ENCODE data around the gene ABCC5.

ABCC5 gene

DNA sequence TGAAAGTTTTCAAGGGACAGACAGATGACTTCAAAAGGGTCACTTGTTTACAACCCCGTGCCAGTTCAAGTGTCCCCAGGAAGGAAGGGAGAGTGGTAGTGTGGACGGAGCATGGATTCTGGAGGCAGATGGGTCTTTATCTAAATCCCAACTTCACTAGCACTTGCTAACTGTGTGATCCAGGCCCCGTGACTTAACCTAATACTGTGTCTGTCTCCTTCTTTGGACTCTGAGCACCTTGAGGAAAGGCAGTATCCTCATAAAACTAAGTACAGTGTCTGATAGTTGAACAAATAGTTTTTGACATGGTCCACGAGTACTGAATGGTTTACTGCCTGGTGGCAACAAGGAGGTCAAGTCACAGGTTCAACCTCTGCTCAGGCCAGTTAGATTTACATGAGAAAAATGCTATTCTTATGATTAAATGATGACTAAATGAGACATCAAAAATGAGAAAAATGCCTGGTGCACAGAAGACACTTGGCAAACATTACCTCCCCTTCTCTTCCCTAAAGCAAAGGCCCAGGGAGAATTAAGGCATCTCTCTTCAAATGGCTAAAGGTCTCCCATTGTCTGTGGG, 48.9 kb downstream of the ABCC5 start:
- TF ChIP-seq, protein P1, sequence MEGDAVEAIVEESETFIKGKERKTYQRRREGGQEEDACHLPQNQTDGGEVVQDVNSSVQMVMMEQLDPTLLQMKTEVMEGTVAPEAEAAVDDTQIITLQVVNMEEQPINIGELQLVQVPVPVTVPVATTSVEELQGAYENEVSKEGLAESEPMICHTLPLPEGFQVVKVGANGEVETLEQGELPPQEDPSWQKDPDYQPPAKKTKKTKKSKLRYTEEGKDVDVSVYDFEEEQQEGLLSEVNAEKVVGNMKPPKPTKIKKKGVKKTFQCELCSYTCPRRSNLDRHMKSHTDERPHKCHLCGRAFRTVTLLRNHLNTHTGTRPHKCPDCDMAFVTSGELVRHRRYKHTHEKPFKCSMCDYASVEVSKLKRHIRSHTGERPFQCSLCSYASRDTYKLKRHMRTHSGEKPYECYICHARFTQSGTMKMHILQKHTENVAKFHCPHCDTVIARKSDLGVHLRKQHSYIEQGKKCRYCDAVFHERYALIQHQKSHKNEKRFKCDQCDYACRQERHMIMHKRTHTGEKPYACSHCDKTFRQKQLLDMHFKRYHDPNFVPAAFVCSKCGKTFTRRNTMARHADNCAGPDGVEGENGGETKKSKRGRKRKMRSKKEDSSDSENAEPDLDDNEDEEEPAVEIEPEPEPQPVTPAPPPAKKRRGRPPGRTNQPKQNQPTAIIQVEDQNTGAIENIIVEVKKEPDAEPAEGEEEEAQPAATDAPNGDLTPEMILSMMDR (IDR thresholded peaks at IDR 0.05; ENCODE audit: low read depth, low read length, poor library complexity, severe bottlenecking): no peak
- no peak for TF ChIP-seq EZH2phosphoT487 (IDR thresholded peaks at IDR 0.05; ENCODE audit: borderline replicate concordance, low read length)
- H3K4me3 ChIP-seq (ENCODE audit: low read length): no peak overlapping the region
- no peak overlapping the region for H3K4me2 ChIP-seq (ENCODE audit: low read length)
- H3K9me2 ChIP-seq (replicated peaks; ENCODE audit: control insufficient read depth, low read length): no peaks in the 10 kb centered on the region
- no peaks in the 10 kb centered on the region for H3K36me3 ChIP-seq (ENCODE audit: control insufficient read depth, low read length)
- H3F3A ChIP-seq (ENCODE audit: control insufficient read depth, insufficient read depth): no peaks in the 10 kb centered on the region
- H3K27me3 ChIP-seq (ENCODE audit: control insufficient read depth, low read length): no peaks in the 10 kb centered on the region
- no peak overlapping the region for H3K27ac ChIP-seq (ENCODE audit: low read depth, low read length)
- H3K9me3 ChIP-seq (ENCODE audit: control insufficient read depth, insufficient read depth, low read length): no peaks in the 10 kb centered on the region
- no peaks in the 10 kb centered on the region for H3K79me2 ChIP-seq (ENCODE audit: control insufficient read depth, low read length)
- H3K4me1 ChIP-seq (ENCODE audit: control insufficient read depth, low read length): no peaks in the 10 kb centered on the region
- H4K20me1 ChIP-seq (ENCODE audit: control insufficient read depth, insufficient read depth, low read depth, low read length): no peaks in the 10 kb centered on the region

DNA sequence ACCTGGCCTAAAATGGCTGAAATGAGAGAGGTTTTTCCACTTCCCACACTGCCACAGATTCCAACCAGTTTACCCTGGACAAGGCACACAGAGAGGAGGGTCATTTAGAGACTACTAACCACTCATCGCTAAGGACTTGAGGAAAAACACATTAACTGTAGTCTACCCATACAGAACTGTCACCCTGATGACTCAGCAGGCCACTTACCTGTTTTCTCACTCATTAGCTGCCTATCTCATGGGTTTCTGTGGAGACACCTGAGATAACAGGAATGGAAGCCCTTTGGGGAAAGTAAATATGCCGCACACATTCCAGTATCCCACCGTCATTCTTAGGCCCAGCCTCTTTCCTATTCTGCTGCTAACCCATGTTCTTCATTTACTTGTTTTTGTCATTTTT, 50.0 kb downstream of the ABCC5 start:
- TF ChIP-seq, protein P1 (IDR thresholded peaks at IDR 0.05; ENCODE audit: low read depth, low read length, poor library complexity, severe bottlenecking): no peak
- TF ChIP-seq EZH2phosphoT487 (IDR thresholded peaks at IDR 0.05; ENCODE audit: borderline replicate concordance, low read length): no peak
- Histone ChIP-seq H3K36me3 (ENCODE audit: control insufficient read depth, low read length) (no peaks in the 10 kb centered on the region), H4K20me1 (ENCODE audit: control insufficient read depth, insufficient read depth, low read depth, low read length) (no peaks in the 10 kb centered on the region), H3K9me2 (replicated peaks; ENCODE audit: control insufficient read depth, low read length) (no peaks in the 10 kb centered on the region), H3K27me3 (ENCODE audit: control insufficient read depth, low read length) (no peaks in the 10 kb centered on the region), H3K4me2 (ENCODE audit: low read length) (no peak overlapping the region), H3K4me1 (ENCODE audit: control insufficient read depth, low read length) (no peaks in the 10 kb centered on the region), H3F3A (ENCODE audit: control insufficient read depth, insufficient read depth) (no peaks in the 10 kb centered on the region), H3K9me3 (ENCODE audit: control insufficient read depth, insufficient read depth, low read length) (no peaks in the 10 kb centered on the region), H3K79me2 (ENCODE audit: control insufficient read depth, low read length) (no peaks in the 10 kb centered on the region), H3K4me3 (ENCODE audit: low read length) (no peak overlapping the region), H3K27ac (ENCODE audit: low read depth, low read length) (no peak overlapping the region)

DNA sequence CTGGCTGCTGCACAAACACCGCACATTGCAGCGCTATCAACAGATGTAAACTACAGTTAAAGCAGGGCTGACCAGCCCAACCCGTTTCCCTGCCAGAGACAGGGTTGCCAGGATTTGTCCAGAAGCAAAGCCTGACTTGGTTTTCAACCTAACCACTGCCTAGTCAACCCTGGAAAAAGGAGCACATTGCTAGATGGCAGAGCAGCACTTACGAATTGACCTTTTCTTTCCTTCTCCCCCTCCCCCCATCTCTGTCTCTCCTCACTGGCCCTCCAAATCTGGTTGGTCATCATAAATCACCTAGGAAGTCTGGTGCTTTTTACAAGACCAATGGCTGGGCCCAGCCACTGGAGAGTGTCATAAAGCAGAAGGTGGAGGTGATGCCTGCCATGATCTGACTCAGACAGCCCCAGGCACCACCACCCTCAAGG, 51.3 kb downstream of the ABCC5 start:
- Histone ChIP-seq H4K20me1 (ENCODE audit: control insufficient read depth, insufficient read depth, low read depth, low read length) (no peaks in the 10 kb centered on the region), H3F3A (ENCODE audit: control insufficient read depth, insufficient read depth) (no peaks in the 10 kb centered on the region), H3K79me2 (ENCODE audit: control insufficient read depth, low read length) (no peaks in the 10 kb centered on the region), H3K9me2 (replicated peaks; ENCODE audit: control insufficient read depth, low read length) (no peaks in the 10 kb centered on the region), H3K9me3 (ENCODE audit: control insufficient read depth, insufficient read depth, low read length) (no peaks in the 10 kb centered on the region), H3K36me3 (ENCODE audit: control insufficient read depth, low read length) (no peaks in the 10 kb centered on the region), H3K4me2 (ENCODE audit: low read length) (no peak overlapping the region), H3K4me1 (ENCODE audit: control insufficient read depth, low read length) (no peaks in the 10 kb centered on the region), H3K27ac (ENCODE audit: low read depth, low read length) (no peak overlapping the region), H3K27me3 (ENCODE audit: control insufficient read depth, low read length) (no peaks in the 10 kb centered on the region), H3K4me3 (ENCODE audit: low read length) (no peak overlapping the region)
- TF ChIP-seq, protein P1 (IDR thresholded peaks at IDR 0.05; ENCODE audit: low read depth, low read length, poor library complexity, severe bottlenecking): no peak
- no peak for TF ChIP-seq EZH2phosphoT487 (IDR thresholded peaks at IDR 0.05; ENCODE audit: borderline replicate concordance, low read length)
